GM12878 (cell line): Measurements from ENCODE around the gene PDSS2. TPM values are rescaled to one million over a fixed set of nuclear protein-coding genes. Genes with fewer than 3 reads are reported as not detected.

ENCODE experiments used
- ATAC-seq: fragments of 200-7000 bp; cut with Tn5 transposase; 3 replicates; pipeline ENCODE4 v1.9.1; 2020; ENCODE audit warnings: mild to moderate bottlenecking, moderate library complexity
- BruUV-seq: library from RNA; stranded (reverse); fragments of 400-500 nt; replicated peaks from 2 replicates; lab custom pipeline; 2021; lab: Mats Ljungman, UMichigan
- CTCF ChIA-PET: fragments of 300-600 bp; sonication (Branson Sonifier 250); formaldehyde crosslinking; extraction: SDS; loops from one replicate; lab custom pipeline; 2021; ENCODE audit warnings: inconsistent platforms; lab: Yijun Ruan, JAX
- POLR2A ChIA-PET: fragments of 350-600 bp; formaldehyde crosslinking; extraction: SDS; loops from one replicate; lab custom pipeline; 2021; ENCODE audit warnings: inconsistent platforms; lab: Charles Lee
- RAD21 ChIA-PET: fragments of 300-600 bp; sonication (Branson Sonifier 250); formaldehyde crosslinking; loops from one replicate; lab custom pipeline; 2023; ENCODE audit warnings: antibody characterized with exemption; ENCODE audit not compliant: unreplicated experiment; lab: Charles Lee
- SMC1A ChIA-PET: fragments of 300-600 bp; sonication (Branson Sonifier 250); formaldehyde crosslinking; loops from one replicate; lab custom pipeline; 2023; ENCODE audit not compliant: unreplicated experiment, uncharacterized antibody; lab: Charles Lee
- DNase-seq: peaks from one replicate; pipeline ENCODE4 v3.0.0-alpha.2; 2011; ENCODE audit warnings: low read depth, low spot score
- FAIRE-seq: peaks from 3 replicates; lab custom pipeline; 2011; peaks lifted over from hg19 to GRCh38; lab: Jason Lieb, UNC
- H2AFZ ChIP-seq: 2 replicates; pipeline ENCODE4 v1.6.0; 2011; ENCODE audit warnings: low read depth, low read length, control low read depth; ENCODE audit not compliant: control insufficient read depth
- H3K27ac ChIP-seq: 2 replicates; pipeline ENCODE4 v1.5.1; 2011; ENCODE audit warnings: control low read depth; ENCODE audit not compliant: control insufficient read depth, insufficient read depth
- H3K27me3 ChIP-seq, 2 experiments: replicated peaks in 1 of 2; 2 replicates each; pipeline versions ENCODE4 v1.6.0 to v1.6.1; 2011; ENCODE audit warnings: low read length in 1 of 2; ENCODE audit not compliant: control insufficient read depth in 2 of 2, insufficient read depth in 2 of 2
- H3K36me3 ChIP-seq, 2 experiments: 2 replicates each; pipeline ENCODE4 v1.5.1; 2011; ENCODE audit warnings: low read length in 1 of 2; ENCODE audit not compliant: control insufficient read depth in 2 of 2, insufficient read depth in 2 of 2
- H3K4me1 ChIP-seq: 2 replicates; pipeline ENCODE4 v1.6.1; 2011; ENCODE audit warnings: mild to moderate bottlenecking, low read length, moderate library complexity, mixed read lengths; ENCODE audit not compliant: control insufficient read depth, insufficient read depth
- H3K4me2 ChIP-seq: 2 replicates; pipeline ENCODE4 v1.6.0; 2011; ENCODE audit warnings: control low read depth; ENCODE audit not compliant: control insufficient read depth, insufficient read depth
- H3K4me3 ChIP-seq: fragments of 200-600 bp; sonication (generic); 2 replicates; pipeline ENCODE4 v1.5.1; 2016
- H3K79me2 ChIP-seq: 2 replicates; pipeline ENCODE4 v1.6.0; 2011; ENCODE audit warnings: low read length; ENCODE audit not compliant: control insufficient read depth, insufficient read depth
- H3K9ac ChIP-seq: 2 replicates; pipeline ENCODE4 v1.8.0; 2011; ENCODE audit warnings: low read length, control low read depth, mixed read lengths; ENCODE audit not compliant: control insufficient read depth, insufficient read depth
- H3K9me3 ChIP-seq: replicated peaks from 3 replicates; pipeline ENCODE4 v1.5.1; 2011; ENCODE audit warnings: mild to moderate bottlenecking, low read length; ENCODE audit not compliant: control insufficient read depth, insufficient read depth
- H4K20me1 ChIP-seq: 2 replicates; pipeline ENCODE4 v1.6.0; 2011; ENCODE audit not compliant: control insufficient read depth, insufficient read depth
- ATF3 ChIP-seq: IDR thresholded peaks from 2 replicates; pipeline ENCODE4 v1.6.1; 2011; ENCODE audit warnings: low read depth, mild to moderate bottlenecking, low read length, moderate library complexity, borderline replicate concordance; ENCODE audit errors: extremely low read depth
- BCL11A ChIP-seq: IDR thresholded peaks from 2 replicates; pipeline ENCODE4 v1.6.1; 2011; ENCODE audit warnings: low read depth, low read length
- CHD1 ChIP-seq: IDR thresholded peaks from 2 replicates; pipeline ENCODE4 v1.6.1; 2012; ENCODE audit warnings: low read depth, low read length, improper control_type of control experiment
- CTCF ChIP-seq, 3 experiments: IDR thresholded peaks in 2 of 3; conservative IDR thresholded peaks in 1 of 3; 2 replicates each; pipeline ENCODE4 v1.5.1; 2011; ENCODE audit warnings: low read depth in 3 of 3, low read length in 3 of 3, mild to moderate bottlenecking in 3 of 3, control low read depth in 2 of 3, moderate library complexity in 2 of 3, inconsistent platforms in 1 of 3, mixed read lengths in 1 of 3; ENCODE audit not compliant: control insufficient read depth in 2 of 3, insufficient read depth in 1 of 3; ENCODE audit errors: extremely low read depth in 1 of 3
- IKZF1 ChIP-seq: fragments of 450-650 bp; conservative IDR thresholded peaks from 2 replicates; pipeline ENCODE4 v1.6.1; 2017; ENCODE audit warnings: antibody characterized with exemption, mild to moderate bottlenecking
- NKRF ChIP-seq: fragments of 450-650 bp; conservative IDR thresholded peaks from 2 replicates; pipeline ENCODE4 v1.6.1; 2017; ENCODE audit warnings: mild to moderate bottlenecking, moderate library complexity
- NR2C2 ChIP-seq: IDR thresholded peaks from 2 replicates; pipeline ENCODE4 v1.6.1; 2011; ENCODE audit warnings: borderline replicate concordance, low read depth; ENCODE audit not compliant: control insufficient read depth, insufficient read length
- NRF1 ChIP-seq: conservative IDR thresholded peaks from 2 replicates; pipeline ENCODE4 v1.6.1; 2011; ENCODE audit warnings: mild to moderate bottlenecking, low read depth, low read length, improper control_type of control experiment
- PKNOX1 ChIP-seq: fragments of 450-650 bp; IDR thresholded peaks from 2 replicates; pipeline ENCODE4 v1.6.1; 2016; ENCODE audit warnings: mild to moderate bottlenecking
- RFX5 ChIP-seq: IDR thresholded peaks from 2 replicates; pipeline ENCODE4 v1.6.1; 2011; ENCODE audit warnings: low read depth, low read length, improper control_type of control experiment
- WGBS: methylation state at CpG from one replicate; pipeline ENCODE4 v1.1.6; 2016; ENCODE audit warnings: low lambda C conversion rate; ENCODE audit not compliant: insufficient replicate concordance, insufficient coverage; ENCODE audit errors: missing lambda C conversion rate; 5-methylcytosine and 5-hydroxymethylcytosine counted together
- in situ Hi-C: fragments of 300-500 bp; cut with MboI; formaldehyde crosslinking; loops from 9 replicates; pipeline ENCODE4 v1.14.3; 2018; ENCODE audit warnings: mixed read lengths
- intact Hi-C: fragments of 100-400 bp; cut with micrococcal nuclease; formaldehyde crosslinking; loops from one replicate; pipeline ENCODE4 v1.14.2; 2022; ENCODE audit not compliant: unreplicated experiment
- polyA plus RNA-seq, 11 experiments: library from polyadenylated mRNA; depleted of rRNA in 4 of 11; unstranded in 6 of 11; stranded (reverse) in 5 of 11; fragments of >200 nt; fragmentation: Nextera tagmentation in 4 of 11; fragmentation: Illumina TruSeq in 1 of 11; extraction: Ambion mirVana in 4 of 11; extraction: Trizol in 1 of 11; gene quantifications; 1 replicate in 1 of 11; 2 replicates in 10 of 11; pipeline versions ENCODE4 v1.2.1 to v1.2.3, GENCODE V29; 2011 to 2016; ENCODE audit warnings: inconsistent platforms in 2 of 11, missing spikeins in 2 of 11, low read depth in 1 of 11
- total RNA-seq, 4 experiments: library from RNA; depleted of rRNA in 3 of 4; stranded (reverse); fragments of >200 nt in 3 of 4; fragmentation: Illumina TruSeq in 1 of 4; extraction: Trizol in 1 of 4; gene quantifications; 2 replicates each; pipeline versions ENCODE4 v1.2.1 to v1.2.3, GENCODE V29; 2013 to 2021

The PDSS2 gene
- total and polyA plus RNA-seq, 10 of the 15 experiments (the other 5 are each of a cell fraction or from before 2014, with no cell fraction given) = 7.7 to 15.5 (median 9.6) TPM

- RAD21 ChIA-PET = no interaction called here
- Histone ChIP-seq H3K27ac (no peak overlapping the region), H3K4me3 (no peak overlapping the region), H3K4me2 (no peak overlapping the region), H3K9me3 (no peaks in the 10 kb centered on the region), H3K79me2 (no peaks in the 10 kb centered on the region), H4K20me1 (no peaks in the 10 kb centered on the region), H3K4me1 (0 out of 2 replicates have a peak, but pooled peaks cover 8% of the 10 kb centered on the region), H3K9ac (no peak overlapping the region), H3K36me3 (no peaks in the 10 kb centered on the region), H3K27me3 (no peaks in the 10 kb centered on the region), H2AFZ (no peak overlapping the region)
- ATAC-seq (no peak), DNase-seq (no peak), FAIRE-seq (no peak)
- in situ Hi-C loops (no loop called here), intact Hi-C loops (no loop called here)
- CTCF ChIA-PET = interaction anchor here (0.6 kb wide), 1 partner anchor 187 kb away, joined by 4 read pairs; no protein-coding TSS in a partner anchor
- POLR2A ChIA-PET = no interaction called here
- SMC1A ChIA-PET = no interaction called here
- no TSS peak for BruUV-seq
- no peak for TF ChIP-seq NR2C2
- no peak for TF ChIP-seq BCL11A
- TF ChIP-seq RFX5 = no peak
- TF ChIP-seq CTCF (IDR thresholded peaks at IDR 0.05 in 2 of 3, conservative IDR thresholded peaks at IDR 0.05 in 1 of 3; ENCODE audit: control insufficient read depth in 2 of 3, extremely low read depth in 1 of 3, insufficient read depth in 1 of 3, low read depth in 3 of 3, low read length in 3 of 3) = no peak
- no peak for TF ChIP-seq PKNOX1
- no peak for TF ChIP-seq NKRF
- TF ChIP-seq CHD1 = no peak
- TF ChIP-seq IKZF1 = no peak
- no peak for TF ChIP-seq ATF3
- no peak for TF ChIP-seq NRF1
- 93% methylated on average over 12 of the region's 12 CpGs for WGBS
These were observed 305.1 kb downstream of the PDSS2 start for GRCh38 chr6:107154131-107154800.
